NCI-H128 (cell line): ENCODE results near the gene PLCB1.
A peak's percentile ranks its signal among the peaks of the same experiment; 100 is the strongest.

Experiments used
- DNase-seq: peaks from one replicate; lab custom pipeline; 2025; ENCODE audit not compliant: unreplicated experiment; lab: John Stamatoyannopoulos, UW

The PLCB1 gene

DNA sequence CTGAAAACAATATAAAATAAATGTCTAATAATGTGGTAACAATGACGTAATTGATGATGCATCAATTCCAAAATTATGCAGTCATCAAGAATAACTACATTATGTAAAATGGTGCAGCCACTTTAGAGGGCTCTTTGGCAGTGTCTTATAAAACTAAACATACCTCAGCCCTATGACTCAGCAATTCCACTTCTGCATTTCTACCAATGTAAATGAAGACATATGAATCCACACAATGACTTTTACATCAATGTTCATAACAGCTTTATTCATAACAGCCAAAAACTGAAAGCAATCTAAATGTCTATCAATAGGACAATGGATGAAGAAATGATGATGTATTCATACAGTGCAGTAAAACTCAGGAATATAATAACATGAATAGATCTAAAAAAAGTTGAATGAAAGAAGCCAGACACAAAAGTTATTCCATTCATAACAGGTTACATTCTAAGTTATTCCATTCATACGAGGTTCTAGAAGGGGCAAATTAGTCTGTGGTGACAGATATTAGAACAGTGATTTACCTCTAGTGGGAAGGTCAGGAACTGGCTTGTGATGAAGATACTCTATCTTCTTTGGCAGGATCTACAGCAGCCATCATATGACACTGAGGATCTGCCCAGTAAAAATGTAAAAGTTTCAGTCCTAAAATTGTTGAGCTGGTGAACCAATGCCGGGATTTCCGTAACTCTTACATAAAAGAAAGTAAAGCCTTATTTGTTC is 396.1 kb downstream of the PLCB1 start:
- DNase-seq, result no peak

DNA sequence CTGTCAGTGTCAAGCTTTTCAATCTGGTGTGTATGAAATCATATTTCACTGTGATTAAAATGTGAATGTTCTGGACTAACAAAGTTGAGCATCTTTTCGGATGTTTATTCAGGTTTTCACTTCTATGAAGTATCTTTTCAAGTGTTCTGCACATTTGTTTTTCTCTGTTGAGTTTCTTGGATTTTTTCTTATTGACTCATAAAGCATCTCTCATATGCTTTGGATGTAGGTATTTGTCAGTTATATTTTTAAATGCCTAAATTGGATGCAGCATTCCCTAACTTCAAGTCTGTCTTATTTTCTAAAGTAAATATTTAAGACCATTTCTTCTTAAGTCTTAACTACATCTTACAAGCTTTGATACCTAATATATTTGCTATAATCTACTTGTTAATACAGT is 398.0 kb downstream of the PLCB1 start:
- DNase-seq, result no peak

DNA sequence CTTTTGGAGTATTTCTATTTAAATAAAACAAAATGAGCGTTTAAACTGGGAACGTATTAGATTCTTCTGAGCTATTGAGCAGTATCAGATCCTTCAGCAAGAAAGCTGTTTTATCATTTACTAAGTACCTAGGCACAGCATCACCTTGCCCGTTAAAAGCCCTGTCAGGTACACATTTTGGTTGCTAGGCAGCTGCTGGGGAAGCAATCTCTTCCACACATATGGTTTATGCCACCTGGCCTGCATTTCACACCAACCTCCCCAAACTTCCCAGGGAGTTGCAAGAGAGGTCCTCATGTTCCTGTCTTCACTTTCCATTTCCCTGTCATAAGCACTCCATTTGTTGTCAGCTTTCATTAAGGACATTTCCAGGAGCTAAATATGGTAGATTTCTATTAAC is 400.1 kb downstream of the PLCB1 start:
- DNase-seq, result peak; percentile 13

DNA sequence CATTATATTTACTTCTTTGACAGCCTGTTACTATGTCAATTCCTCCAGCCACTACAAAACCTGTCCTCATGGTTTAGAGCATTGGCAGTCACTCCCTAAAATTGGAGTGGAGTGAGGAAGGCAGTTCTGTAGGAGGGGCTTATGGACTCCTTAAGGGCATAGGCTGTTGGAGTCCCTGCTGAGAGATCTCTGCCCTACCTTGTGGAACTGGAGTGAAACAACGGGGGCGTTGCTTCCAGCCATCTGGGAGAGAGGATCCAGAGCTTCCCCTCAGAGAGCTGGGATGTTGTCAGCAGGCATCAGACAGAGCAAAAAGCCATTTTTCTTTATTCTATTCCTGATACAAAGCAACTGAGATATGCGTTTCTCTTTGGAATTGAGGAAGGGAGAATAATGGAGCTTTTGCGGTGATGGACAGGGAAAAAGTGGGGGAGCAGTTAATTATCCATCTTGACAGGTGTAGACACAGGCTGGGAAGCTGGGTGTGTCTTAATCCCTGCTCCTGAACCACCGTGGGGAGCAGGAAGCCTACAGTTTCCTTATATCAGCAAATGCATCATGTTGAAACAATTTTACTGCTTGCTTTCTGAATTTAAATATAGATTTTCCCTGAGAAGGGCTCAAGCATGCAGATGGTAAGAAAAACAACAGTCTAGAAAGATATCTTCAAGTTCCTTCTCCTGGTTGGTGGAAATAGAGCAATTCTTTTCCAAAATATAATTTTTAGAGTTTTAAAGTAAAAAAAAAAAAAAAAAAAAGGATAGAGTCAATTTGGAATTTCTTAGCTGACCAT is 402.5 kb downstream of the PLCB1 start:
- no peak for DNase-seq

- DNase-seq, result no peak
Measured at GRCh38 chr20:8535403-8536261, 403.6 kb downstream of the PLCB1 start.

DNA sequence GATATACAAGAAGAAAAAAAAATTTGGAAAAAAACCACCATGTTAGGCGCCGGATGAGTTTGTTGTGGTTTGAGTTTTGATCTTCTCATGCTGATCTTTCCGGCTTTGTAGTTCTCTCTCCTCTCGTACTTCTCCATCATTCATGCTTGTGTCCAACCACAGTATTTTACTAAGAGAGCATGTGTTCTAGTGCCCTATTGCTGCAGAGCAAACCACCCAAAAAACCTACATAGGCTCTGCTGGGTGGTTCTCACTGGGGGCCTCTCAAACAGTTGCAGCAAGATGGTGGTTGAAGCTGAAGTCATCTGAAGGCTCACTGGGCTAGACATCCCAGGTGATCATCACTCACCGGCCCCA is 404.2 kb downstream of the PLCB1 start:
- DNase-seq, result no peak

- DNase-seq, result no peak
Measured at GRCh38 chr20:8540466-8540865, 408.4 kb downstream of the PLCB1 start.

DNA sequence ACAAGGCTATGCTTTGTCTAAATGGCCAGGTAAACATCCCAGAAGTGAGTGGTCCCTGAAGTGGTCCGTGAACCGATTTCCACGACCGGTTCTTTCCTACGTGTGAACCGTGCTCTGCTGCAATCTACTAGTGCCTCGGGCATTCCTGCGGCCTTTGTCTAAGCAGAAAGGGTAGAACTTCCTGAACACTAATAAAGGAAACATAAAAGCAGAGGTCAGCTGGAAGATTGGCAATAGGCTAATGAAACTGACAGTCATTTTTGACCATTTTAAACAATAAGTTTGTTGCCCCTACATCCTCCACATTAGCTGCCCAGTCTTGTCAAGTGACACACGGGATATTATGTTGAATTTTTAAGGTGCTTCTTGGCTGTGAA is 410.0 kb downstream of the PLCB1 start:
- no peak for DNase-seq

GRCh38 chr20:8545212-8545611 is 413.1 kb downstream of the PLCB1 start:
- DNase-seq, result no peak

- no peak for DNase-seq
Measured at GRCh38 chr20:8547035-8547650, 415.1 kb downstream of the PLCB1 start.

DNA sequence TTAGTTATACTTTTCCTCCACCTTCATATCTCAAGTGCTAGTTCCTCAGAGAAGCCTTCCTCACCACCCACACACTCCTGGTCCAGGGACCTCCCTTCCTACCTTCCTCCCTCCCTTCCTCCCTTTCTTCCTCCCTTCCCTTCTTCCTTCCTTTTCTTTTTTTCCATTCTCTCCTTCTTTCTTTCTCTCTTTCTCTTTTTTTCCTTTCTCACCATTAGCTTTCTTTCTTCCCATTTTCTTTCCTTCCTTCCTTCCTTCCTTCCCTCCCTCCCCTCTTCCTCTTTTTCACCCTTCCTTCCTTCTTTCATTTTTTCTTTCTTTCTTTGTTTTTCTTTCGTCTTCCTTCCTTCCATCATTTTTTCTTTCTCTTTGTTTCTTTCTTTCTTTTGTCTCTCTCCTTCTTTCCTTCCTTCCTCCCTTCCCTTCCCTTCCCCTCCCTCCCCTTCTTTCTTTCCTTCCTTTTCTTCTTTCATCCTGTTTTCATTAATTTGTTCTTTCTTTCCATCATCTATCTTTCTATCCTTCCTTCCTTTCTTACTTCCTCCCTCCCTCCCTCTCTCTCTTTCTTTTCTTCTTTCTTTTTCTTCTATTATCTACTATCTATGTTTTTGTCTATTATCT is 416.0 kb downstream of the PLCB1 start:
- no peak for DNase-seq

DNA sequence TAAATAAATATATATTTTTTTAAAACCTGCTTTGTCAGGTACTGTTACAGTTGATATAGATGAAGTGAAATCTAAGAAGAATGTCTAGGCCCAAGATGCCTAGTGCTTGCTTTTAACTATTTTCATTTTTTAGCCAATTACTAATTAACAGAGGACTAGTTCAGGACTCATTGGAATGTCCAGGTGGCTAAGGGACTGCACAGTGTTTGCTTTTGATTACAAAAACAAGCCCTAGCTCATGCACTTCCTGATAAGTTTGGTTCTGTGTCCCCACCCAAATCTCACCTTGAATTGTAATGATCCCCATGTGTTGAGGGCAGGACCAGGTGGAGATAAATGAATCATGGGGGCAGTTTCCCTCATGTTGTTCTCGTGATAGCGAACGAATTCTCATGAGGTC is 417.1 kb downstream of the PLCB1 start:
- no peak for DNase-seq

DNA sequence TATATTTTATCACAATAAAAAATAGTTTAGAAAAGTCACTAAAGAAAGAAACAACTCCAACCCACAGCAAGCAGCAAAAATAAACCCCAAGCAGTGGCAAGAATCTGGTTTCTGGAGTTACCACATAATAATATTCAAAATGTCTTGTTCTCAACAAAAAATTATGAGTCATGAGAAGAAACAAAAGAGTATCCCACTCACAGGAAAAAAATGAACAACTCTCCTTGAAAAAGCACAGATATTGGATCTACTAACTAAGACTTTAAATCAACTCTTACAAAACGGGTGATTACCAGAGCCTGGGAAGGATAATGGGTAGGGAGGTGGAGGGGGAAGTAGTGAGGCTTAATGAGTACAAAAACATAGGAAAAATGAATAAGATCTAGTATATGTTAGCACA is 425.6 kb downstream of the PLCB1 start:
- no peak for DNase-seq

GRCh38 chr20:8562356-8562755 is 430.3 kb downstream of the PLCB1 start:
- DNase-seq, result no peak

DNA sequence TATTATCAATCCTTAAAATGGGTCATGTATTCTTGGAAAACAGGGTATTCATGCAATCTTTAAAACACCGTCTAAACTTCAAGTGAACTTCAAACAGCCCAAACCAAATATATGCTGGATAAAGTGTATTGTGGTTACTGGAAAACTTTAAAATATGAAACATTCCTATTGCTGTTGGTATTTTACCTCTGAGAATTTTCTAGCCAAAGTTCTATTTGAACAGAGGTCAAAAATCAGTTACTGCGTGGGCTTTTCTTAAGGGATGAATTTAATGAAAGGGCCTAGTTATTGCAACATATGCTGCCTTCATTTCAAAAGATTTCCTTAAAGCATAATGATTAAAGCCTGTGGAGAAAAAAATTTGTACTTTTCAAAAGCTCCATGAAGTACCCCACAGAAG is 436.0 kb downstream of the PLCB1 start:
- DNase-seq, result no peak

GRCh38 chr20:8569766-8570165 is 437.7 kb downstream of the PLCB1 start:
- no peak for DNase-seq

DNA sequence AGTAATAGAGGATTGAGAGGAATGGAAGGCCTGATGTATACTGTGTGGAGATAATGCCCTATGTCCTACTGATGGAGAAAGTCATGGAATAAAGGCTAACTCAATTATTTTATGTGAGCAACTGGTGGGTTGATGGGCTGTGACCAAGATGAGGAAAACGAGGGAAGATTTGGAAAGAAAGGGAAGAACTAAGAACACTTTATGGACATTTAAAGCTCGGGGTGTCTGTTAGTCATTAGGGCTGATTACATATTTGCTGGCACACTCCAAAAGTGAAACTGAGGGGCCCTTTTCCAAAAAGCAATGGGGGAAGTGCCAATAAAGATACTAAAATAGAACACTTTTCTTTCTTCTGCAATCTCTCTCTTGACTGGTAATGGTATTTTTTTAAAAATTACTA is 439.5 kb downstream of the PLCB1 start:
- DNase-seq, result no peak

DNA sequence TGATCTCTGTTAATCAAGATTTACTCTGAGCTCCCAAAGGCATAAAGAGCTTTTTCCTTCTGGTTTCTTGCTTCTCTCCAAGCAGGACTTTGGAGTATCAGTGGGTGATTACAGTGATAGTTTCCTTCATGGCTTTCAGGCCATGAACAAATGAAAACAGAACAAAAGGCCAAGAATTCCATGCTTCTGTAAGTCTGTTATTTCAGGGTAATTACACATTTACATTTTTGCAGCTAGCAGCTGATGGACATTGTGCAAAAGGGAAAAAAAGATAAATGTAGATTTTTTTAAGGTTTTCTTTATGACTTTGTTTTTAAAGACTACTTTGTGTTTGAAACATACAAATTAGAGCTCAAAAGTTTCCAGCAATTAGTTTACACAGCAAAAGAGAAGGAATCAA is 441.6 kb downstream of the PLCB1 start:
- no peak for DNase-seq

DNA sequence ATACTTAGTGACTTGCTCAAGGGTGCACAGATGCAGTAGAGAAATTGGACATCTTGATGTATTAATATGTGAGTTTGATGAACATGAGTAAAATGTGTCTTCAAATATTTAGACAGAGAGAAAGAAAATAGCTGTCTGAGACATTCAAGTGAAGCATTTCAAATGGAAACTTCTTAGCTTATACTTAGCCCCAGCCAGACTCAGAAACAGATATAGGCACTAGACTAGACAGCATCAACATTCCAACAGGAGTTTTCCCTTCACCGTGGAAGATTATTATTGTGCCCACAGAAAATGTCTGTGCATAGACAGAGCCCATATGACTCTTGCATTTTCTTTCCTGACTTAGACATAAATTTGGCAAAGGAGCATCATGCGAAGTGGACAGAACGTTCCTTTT is 443.0 kb downstream of the PLCB1 start:
- no peak for DNase-seq

DNA sequence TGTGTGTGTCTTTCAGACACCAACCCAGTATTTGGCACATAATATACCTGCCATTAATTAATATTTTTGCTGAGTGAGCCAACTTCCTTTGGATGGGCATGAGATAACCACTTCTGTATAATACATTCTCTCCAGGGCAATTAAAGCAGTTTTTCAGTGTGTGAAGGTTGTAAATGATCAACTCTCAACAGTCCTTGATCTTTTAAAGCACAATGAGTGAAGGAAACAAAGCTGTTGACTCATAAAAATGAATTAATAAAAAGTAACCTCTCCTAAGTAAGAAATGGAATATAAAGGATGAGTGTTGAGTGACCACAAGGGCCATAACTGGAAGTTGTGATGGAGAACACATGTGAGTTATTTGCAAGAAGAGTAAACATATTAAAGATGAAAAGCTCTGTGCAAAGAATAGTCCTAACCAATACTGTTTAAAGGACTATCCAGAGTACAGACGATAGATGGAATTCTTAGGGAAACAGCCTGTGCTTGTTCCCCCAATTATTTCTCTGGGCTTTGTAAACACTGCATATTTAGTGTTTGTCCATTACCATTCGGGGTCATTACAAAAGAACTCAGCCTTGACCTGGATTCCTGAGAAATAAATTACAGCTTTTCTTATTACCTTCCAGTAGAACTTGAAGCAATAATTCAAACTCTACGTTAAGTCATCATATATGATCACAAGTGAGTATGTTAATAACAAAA is 446.2 kb downstream of the PLCB1 start:
- DNase-seq, result no peak
